Glomerular endothelial cell (primary cell): ENCODE results near the gene ARHGAP40. TPM values are rescaled to one million over a fixed set of nuclear protein-coding genes. Genes with fewer than 3 reads are reported as not detected.

ENCODE experiments used
- DNase-seq: peaks from one replicate; pipeline ENCODE4 v3.0.0-alpha.2; 2011; ENCODE audit warnings: low read depth, low spot score; ENCODE audit errors: extremely low read depth
- total RNA-seq: library from RNA; depleted of rRNA; stranded (reverse); fragments of >200 nt; gene quantifications from 2 replicates; pipeline ENCODE4 v1.2.3, GENCODE V29; 2015

ARHGAP40 gene
- total RNA-seq, 1 donor from 2014 or later = not detected

DNA sequence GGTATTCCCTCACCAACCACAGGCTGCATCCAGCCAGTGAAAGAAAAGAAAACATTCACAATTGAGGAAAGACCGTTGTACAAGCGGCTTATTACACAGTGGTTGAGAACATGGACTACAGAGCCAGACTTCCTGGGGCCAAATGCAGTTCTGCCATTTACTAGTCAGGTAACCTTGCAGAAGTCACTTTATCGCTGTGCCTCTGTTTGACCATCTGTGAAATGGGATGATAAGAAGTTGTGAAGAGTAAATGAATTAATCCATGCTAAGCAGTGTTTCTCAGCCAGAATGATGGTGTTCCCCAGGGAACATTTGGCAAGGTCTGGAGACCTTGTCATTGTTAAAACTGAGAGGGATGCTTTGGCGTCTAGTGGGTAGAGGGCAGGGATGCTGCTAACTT is 14.8 kb downstream of the ARHGAP40 start:
- no peak for DNase-seq

DNA sequence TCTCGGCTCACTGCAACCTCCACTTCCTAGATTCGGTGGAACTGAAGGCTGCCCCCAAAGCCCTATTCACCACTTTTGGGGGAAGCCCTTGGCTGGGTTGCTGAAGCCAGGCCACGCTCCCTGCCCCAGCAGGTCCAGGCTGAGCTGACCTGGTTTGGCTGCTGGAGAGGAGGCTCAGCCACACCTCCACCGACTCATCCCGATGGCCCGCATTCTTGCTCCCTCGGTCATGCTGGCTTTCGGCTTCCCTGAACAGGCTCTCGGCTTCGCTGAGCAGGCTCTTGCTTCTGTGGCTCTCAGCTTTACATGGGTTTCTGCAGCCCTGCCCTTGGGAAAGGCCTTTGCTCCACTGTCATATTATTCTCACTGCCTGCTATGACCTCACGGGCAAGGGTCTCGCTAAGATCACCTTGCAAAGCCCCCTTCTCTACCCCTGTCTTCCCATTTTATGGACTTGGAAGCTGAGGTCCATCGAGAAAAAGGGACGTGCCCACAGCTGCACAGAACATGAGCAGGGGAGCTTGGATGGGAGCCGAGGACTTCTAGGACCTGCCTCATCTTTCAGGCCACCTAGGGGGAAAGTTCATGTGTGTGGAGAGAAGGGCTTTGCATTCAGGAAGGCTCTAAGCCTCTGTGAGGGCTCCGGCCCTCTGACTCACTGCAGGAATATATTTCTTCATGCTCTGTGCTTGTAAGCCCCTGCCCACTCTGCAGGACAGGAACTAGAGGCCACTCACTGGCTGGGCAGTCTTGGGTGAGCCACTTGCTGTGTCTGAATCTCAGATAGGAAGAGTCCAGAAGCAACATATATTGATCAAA is 15.6 kb downstream of the ARHGAP40 start:
- no peak for DNase-seq

DNA sequence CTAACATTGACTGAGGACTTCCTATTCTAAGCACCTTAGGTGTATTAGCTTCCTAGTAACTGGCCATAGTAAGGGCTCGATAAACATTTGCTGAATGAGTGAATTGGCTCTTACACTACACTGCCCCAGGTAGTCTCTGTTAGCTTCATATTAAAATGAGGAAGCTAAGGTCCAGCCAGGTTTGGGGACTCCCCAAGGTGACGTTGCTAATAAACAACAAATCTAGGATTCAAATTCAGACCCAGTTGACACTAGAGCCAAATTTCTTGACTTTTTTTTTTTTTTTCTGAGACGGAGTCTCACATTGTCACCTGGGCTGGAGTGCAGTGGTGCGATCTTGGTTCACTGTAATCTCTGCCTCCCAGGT is 16.2 kb downstream of the ARHGAP40 start:
- DNase-seq = no peak

DNA sequence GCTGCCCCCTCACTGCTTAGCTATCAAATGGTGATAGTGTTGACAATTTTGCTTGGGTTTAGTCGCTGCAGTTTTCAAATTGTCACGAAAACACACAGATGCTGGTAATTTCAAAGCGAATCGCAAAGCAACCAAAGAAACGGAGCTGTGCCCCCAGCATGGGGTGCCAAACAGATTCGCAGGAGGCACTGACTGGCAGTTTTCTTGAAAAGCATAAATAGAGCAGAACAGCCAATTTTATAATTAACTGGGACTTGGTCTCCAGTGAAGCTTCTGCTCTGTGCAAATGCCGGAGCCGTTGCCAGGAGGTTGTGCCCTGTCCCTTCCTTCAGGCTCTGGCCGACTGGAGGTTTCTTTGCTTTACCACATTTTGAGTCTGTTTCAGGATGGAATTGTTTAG is 18.8 kb downstream of the ARHGAP40 start:
- no peak for DNase-seq

DNA sequence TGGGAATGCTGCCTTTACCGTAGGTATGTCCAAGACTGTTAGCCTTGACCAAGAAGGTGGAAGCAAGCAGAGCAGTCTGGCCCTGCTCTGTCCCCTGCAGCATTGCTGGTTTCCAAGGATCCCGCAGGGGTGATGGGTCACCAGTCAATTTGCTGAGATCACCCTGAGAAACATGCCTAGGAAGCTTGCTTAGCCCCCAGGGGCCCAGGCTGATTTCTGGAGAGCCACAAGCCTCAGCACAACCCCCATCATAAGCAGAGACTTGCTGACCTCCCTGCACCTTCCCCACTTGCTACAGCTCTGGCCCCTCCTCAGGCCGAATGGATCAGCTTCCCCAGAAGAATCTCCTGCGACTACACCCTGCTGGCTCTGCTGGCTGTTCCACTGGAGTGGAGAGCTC is 21.5 kb downstream of the ARHGAP40 start:
- DNase-seq = no peak

DNA sequence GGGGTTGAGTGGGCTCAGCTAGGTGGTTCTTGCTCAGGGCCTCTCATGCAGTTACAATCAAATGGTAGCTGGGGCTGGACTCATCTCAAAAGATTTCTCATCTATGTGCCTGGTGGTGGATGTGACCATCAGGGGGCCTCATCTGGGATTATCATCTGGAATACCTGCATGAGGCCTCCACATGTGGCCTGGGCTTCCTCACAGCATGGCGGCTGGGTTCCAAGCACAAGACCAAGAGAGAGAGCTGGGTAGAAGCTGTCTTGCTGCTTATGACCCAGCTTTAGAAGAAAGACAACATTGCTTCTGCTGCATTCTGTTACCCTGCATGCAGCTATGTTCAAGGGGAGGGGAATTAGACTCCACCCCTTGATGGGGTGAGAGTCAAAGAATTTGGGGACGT is 22.5 kb downstream of the ARHGAP40 start:
- no peak for DNase-seq

DNA sequence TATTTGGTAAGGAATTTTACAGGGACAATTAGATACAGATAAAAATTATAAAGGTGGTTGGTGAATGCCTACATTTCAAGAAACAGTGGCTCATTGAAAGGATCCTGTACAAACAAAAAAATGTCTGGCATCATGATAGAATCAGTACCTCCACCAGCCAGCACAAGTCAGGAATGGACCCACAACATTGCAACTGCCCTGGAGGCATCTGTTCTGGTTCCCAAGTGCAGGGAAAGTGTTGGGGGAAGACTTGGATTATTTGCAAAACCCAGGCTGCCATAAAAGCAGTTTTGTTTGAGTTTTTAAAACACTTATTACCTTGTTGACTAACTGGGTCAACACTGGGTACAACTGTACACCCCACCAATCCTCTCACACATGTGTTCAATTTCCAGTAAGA is 24.3 kb downstream of the ARHGAP40 start:
- DNase-seq = no peak

DNA sequence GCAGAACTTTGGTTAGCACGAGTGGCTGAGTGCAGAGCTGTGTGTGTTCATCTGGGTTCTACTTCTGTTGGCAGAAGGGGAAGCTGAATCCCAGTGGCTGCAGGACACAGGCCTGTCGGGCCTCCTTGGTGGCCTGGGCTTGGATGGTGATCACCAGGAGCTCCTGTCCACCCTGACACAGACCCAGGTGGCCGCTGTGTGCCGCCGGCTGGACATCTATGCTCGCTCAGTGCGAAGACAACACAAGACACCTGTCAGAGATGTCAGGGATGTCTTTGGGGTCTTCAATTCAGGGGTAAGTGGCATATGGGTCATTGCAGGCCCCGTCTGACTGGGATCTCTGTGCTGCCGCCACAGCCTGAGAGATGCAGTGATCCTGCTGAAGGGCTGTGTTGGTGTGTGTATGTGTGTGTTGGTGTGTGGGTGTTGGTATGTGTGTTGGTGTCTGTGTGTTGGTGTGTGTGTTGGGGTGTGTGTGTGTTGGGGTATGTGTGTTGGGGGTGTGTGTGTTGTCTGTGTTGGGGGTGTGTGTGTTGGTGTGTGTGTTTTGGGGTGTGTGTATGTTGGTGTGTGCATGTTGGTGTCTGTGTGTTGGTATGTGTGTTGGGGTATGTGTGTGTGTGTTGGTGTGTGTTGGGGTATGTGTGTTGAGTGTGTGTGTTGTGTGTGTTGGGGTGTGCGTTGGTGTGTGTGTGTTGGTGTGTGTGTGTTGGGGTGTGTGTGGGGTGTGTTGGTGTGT is 25.5 kb downstream of the ARHGAP40 start:
- no peak for DNase-seq

DNA sequence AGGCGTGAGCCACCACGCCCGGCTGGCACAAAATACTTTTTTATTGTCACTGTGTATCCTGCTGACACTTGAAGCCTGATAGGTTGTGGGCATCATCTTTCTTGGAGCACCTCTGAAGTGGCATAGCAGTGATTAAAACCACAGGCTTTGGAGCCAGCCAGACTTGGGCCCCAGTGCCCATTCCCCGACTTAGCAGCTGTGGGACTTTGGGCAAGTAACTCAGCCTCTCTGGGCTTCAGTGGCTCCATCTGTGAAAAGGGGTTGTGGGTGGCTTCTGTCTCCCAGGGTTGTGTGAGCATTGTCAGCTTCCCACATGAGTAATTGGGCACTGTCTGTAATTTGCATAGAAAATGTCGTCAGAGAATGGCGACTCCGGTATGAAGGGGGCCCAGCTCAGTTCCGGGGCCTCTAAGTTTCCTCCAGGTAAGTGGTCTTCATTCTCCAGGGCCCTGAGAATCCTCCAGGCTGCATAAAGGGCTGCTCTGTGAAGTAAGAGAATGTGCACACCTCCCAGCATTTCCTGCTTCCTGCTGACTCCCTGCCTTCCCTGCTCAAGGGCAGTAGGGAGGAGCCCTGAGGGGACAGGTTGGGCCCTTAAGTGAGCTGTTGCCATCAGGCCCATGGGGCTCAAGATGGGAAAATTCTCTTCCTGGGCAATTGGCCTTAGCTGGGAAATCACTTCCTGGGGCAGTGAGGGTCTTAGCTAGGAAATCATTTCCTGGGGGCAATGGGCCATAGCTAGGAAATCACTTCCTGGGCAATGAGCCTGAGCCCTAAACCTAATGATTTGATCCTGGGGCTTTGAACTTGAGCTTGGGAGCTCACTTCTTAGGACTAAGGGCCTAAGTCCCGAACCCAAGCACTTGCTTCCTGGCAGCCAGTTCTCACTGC is 27.2 kb downstream of the ARHGAP40 start:
- DNase-seq = no peak

DNA sequence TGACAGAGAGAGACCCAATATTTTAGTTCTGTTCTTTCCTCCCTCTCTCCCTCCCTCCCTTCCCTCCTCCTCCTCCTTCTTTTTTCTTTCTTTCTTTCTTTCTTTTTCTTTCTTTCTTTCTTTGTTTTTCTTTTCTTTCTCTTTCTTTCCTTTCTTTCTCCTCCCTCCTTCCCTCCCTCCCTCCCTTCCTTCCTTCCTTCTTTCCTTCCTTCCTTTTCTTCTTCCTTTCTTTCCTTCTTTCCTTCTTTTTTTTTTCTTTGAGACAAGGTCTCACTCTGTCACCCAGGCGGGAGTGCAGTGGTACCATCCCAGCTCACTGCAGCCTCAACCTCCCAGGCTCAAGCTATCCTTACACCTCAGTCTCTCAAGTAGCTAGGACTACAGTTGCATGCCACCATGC is 28.4 kb downstream of the ARHGAP40 start:
- DNase-seq = no peak

DNA sequence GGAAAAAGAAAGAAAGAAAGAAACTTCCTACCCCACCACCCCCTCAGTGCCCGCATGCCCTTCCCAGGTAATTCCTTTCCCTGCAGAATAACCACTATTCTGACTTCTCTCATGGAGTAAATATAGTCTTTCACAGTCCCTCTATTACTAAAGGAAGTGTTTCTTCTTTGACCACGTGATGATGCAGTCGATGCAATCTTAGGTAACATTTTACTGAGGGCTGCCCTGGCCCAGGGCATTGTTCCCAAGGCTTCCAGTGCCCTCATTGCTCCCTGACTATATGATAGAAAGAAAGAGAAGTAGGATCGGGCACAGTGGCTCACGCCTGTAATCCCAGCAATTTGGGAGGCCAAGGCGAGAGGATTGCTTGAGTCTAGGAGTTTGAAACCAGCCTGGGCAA is 29.1 kb downstream of the ARHGAP40 start:
- DNase-seq = no peak

DNA sequence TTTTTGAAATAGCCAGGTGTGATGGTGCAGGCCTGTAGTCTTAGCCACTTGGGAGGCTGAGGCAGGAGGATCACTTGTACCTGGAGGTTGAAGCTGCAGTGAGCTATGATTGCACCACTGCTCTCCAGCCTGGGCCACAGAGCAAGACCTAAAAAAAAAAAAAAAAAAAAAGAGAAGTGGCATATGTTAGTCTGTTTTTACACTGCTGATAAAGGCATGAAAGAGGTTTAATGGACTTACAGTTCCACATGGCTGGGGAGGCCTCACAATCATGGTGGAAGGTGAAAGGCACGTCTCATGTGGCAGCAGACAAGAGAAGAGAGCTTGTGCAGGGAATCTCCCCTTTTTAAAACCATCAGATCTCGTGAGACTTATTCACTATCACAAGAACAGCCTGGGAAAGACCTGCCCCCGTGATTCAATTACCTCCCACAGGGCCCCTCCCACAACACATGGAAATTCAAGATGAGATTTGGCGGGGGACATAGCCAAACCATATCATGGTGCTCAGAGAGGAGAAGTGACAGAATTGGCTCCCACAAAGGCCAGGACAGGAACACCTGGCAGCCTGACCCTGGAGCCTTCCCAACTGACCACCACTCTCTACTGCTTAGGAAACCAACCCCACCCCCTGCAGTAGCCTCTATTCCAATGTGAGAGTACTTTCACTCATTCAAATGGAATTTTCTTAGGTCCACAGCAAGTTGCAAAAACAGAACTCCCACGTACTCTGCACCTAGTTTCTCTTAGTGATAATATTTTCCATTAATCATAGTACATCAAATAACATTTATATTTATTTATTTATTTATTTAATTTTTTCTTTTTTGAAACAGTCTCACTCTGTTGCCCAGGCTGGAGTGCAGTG is 29.8 kb downstream of the ARHGAP40 start:
- no peak for DNase-seq

DNA sequence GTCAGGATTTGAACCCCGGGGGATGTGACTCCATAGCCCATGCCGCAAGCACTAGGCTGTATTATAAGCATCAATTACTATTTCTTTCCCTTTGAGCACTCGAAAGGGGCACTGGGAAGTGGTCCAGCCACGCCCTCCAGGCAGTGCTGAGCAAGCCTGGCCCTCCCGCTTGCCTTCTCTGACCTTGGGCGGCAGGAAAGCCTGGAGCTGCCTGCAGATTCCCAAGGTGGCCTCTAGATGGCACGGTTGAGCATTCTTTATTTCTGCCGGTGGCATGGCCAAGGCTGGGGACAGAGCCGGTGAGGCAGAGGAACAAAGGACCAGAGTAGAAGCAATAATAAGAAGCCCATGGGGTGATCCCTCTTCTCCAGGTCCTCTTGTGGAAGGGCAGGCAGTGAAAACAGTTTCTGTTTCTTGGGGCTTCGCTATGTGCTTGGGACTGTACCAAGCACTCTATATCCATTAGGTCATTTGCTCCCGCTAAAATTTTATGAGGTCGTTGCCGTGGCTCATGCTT is 32.0 kb downstream of the ARHGAP40 start:
- no peak for DNase-seq

DNA sequence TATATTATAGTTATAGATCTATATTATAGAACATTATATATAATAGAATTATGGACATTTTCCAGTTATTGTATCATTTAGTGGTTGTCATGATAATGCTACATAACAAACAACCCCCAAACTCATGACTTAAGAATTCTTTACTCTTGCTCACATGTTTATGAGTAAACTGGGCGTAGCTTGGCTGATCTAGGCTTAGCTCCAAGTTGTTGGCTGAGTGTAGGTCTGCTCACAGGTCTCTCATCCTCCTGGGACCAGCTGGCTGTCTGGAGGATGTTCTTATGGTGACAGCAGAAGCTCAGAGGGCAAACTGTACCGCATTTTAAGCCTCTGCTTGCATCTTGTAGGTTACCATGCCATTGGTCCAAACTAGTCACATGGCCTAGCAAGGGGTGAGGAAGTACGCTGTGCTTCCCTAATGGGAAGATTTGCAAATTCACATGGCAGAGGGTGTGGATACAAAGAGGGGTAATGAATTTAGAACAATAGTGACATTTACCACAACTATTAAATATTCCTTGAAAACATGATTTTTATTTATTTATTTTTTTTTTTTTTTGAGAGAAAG is 34.2 kb downstream of the ARHGAP40 start:
- DNase-seq = no peak

DNA sequence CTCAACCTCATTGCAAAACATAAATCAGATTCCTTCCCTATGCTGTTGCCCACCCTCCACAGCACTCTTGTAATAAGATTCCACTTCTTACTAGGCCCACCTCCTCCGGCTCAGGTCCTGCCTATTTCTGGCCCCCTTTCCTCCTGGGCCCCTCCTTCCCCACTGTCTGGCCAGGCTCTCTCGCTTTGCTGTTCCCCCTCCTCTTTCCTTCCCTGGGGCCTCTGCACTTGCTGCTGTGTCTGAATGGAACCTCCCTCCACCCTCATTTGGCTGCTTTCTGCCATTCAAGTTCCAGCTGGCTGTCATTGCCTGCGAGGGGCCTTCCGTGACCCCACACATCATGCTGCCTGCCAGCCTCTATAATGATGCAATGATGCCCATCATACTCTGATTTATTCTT is 38.9 kb downstream of the ARHGAP40 start:
- DNase-seq = no peak

DNA sequence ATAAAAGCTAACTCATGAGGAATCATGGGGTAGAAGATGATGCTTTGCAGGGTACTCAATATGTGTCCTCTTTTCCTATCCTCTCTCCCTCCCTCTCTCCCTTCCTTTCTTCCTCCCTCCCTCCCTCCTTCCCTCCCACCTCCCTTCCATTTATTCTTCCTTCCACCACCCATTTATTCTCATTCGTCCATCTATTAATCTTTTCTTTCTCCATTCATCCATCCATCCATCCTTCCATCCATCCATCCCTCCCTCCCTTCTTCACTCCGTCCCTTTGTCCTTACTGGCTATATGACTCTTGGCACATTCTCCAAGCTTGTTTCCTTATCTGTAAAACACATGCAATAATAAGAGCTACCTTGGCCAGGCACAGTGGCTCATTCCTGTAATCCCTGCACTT is 40.9 kb downstream of the ARHGAP40 start:
- no peak for DNase-seq

DNA sequence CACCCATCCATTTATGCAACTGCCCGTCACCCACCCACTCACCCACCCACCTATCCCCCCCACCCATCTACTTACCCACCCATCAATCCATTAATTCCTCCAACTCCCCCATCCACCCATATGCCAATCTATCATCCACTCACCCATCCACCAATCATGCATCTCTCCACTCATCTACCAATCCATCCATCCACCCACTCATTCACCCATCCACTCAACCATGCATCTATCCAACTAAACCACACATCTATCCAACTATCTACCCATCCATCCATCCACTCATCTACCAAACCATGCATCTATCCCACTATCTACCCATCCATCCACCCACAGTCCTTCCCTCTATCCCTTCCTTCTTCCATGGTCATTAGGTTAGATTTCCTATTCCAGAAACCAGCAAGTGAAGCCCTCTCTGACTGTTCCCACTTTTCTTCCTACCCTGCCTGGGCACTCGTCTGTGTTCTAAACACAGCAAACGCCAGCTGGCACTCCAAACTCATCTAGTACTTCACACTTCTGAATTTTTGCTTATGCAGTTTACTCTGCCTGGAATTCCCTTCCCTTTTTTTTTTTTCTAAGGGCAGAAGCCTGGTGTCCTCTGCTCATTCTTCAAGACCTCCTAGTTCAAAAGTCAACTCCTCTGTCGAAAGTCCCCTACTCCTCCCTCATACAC is 43.1 kb downstream of the ARHGAP40 start:
- no peak for DNase-seq

DNA sequence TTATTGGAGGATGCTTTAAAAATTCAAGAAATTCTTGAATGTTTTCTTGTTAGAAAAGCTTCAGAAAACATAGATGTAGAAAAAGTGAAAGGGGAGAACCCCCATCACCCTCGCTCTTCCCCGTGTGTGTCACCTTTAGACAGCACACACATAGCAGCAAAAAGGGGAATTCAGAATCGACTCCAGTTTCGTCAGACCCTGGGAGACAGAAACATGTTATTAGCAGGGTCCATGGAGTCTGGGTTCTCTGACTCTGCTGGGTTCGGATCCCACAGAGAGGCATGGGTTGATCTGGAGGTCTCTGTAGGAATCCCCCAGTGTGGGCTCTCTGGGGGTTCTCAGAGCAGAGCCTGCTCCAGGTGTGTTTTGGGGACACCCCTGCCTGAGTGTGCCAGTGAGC is 43.7 kb downstream of the ARHGAP40 start:
- no peak for DNase-seq
